Lower lobe of right lung (tissue), 2 donors: ENCODE data around the gene AMZ1. TPM values are rescaled to one million over a fixed set of nuclear protein-coding genes. Genes with fewer than 3 reads are reported as not detected.
A peak's percentile ranks its signal among the peaks of the same experiment; 100 is the strongest.

Experiments used
- ATAC-seq, 2 donors: fragments of 200-7000 bp; cut with Tn5 transposase; one replicate each; pipeline ENCODE4 v1.9.1; 2020 to 2022; ENCODE audit warnings: mild to moderate bottlenecking in 2 of 2, moderate library complexity in 2 of 2
- DNase-seq: peaks from one replicate; pipeline ENCODE4 v3.0.0-alpha.2; 2020
- H3K27ac ChIP-seq: fragments of 200-600 bp; one replicate; pipeline ENCODE4 v1.8.0; 2022
- H3K27me3 ChIP-seq: fragments of 200-600 bp; one replicate; pipeline ENCODE4 v1.8.0; 2022; ENCODE audit warnings: low read depth
- H3K36me3 ChIP-seq: fragments of 200-600 bp; one replicate; pipeline ENCODE4 v1.8.0; 2022; ENCODE audit warnings: mild to moderate bottlenecking
- H3K4me1 ChIP-seq: fragments of 200-600 bp; one replicate; pipeline ENCODE4 v1.8.0; 2022
- H3K4me3 ChIP-seq: fragments of 200-600 bp; one replicate; pipeline ENCODE4 v1.8.0; 2022; ENCODE audit warnings: mild to moderate bottlenecking
- H3K9me3 ChIP-seq: fragments of 200-600 bp; one replicate; pipeline ENCODE4 v1.8.0; 2022
- CTCF ChIP-seq: fragments of 200-600 bp; IDR thresholded peaks from one replicate; pipeline ENCODE4 v1.8.0; 2022; ENCODE audit warnings: antibody characterized with exemption, mild to moderate bottlenecking
- intact Hi-C: fragments of 100-400 bp; cut with DNase I; formaldehyde crosslinking; loops from one replicate; pipeline ENCODE4 v1.11.0; 2022
- total RNA-seq: library from RNA; stranded (reverse); fragmentation: NEBNext Ultra II Directional; extraction: Animal tissue kit (Norgen Biotek cat#: 25700); gene quantifications from one replicate; pipeline ENCODE4 v1.2.1, GENCODE V29; 2021
- donor health status: DM: no; HTN: yes; CAD: no; lungs with severe emphysema.

Gene AMZ1
- total RNA-seq, 1 donor from 2014 or later: 0.47 TPM

GRCh38 chr7:2761131-2761624, 73.2 kb downstream of the AMZ1 start:
- ATAC-seq (no peak), DNase-seq (no peak)
- Histone ChIP-seq H3K4me3 (no peak overlapping the region), H3K36me3 (no peaks in the 10 kb centered on the region), H3K4me1 (peaks cover 66% of the 10 kb centered on the region), H3K27ac (peak overlapping the region; percentile 34), H3K9me3 (no peaks in the 10 kb centered on the region), H3K27me3 (no peaks in the 10 kb centered on the region)
- intact Hi-C loops: no loop called here
- no peak for TF ChIP-seq CTCF

- no peaks in the 10 kb centered on the region for H3K9me3 ChIP-seq
- no peaks in the 10 kb centered on the region for H3K36me3 ChIP-seq
- H3K4me3 ChIP-seq: no peak overlapping the region
- intact Hi-C loops: no loop called here
- H3K27ac ChIP-seq: peak overlapping the region; percentile 90
- DNase-seq: no peak
- TF ChIP-seq CTCF: no peak
- H3K27me3 ChIP-seq: no peaks in the 10 kb centered on the region
- peaks cover 66% of the 10 kb centered on the region for H3K4me1 ChIP-seq
- ATAC-seq: no peak
Measured at GRCh38 chr7:2761801-2762497, 73.9 kb downstream of the AMZ1 start.

GRCh38 chr7:2763597-2763996, 75.6 kb downstream of the AMZ1 start:
- Histone ChIP-seq H3K4me3 (no peak overlapping the region), H3K36me3 (no peaks in the 10 kb centered on the region), H3K27me3 (no peaks in the 10 kb centered on the region), H3K27ac (peak overlapping the region; percentile 90), H3K9me3 (no peaks in the 10 kb centered on the region), H3K4me1 (peaks cover 51% of the 10 kb centered on the region)
- DNase-seq: no peak
- ATAC-seq: no peak
- TF ChIP-seq CTCF: no peak
- intact Hi-C loops: no loop called here

- TF ChIP-seq CTCF: no peak
- Histone ChIP-seq H3K4me1 (peaks cover 41% of the 10 kb centered on the region), H3K27me3 (no peaks in the 10 kb centered on the region), H3K9me3 (no peaks in the 10 kb centered on the region), H3K36me3 (no peaks in the 10 kb centered on the region), H3K4me3 (no peak overlapping the region), H3K27ac (no peak overlapping the region)
- no peak for ATAC-seq
- no peak for DNase-seq
- intact Hi-C loops: no loop called here
Measured at GRCh38 chr7:2764621-2765020, 76.6 kb downstream of the AMZ1 start.

Other genes starting within 250 kb of the AMZ1 start
- gene GRIFIN, start 211.8 kb upstream of the AMZ1 start, total RNA-seq: not detected
- gene LFNG, start 168.4 kb upstream of the AMZ1 start, total RNA-seq: 42.6 TPM
- 24.4 TPM for gene BRAT1, start 132.7 kb upstream of the AMZ1 start, total RNA-seq
- 32.0 TPM for gene IQCE, start 129.2 kb upstream of the AMZ1 start, total RNA-seq
- 51.7 TPM for gene TTYH3, start 56.2 kb upstream of the AMZ1 start, total RNA-seq
- 41.6 TPM for gene GNA12, start 156.1 kb downstream of the AMZ1 start, total RNA-seq